T47D (cell line): ENCODE data around the gene PFKFB1.

Source experiments
- DNase-seq, 2 experiments: peaks; one replicate each; pipeline versions ENCODE4 v3.0.0 to v3.0.0-alpha.2; 2011 to 2012; ENCODE audit warnings: low read depth in 1 of 2, low spot score in 1 of 2
- JUND ChIP-seq: IDR thresholded peaks from 2 replicates; pipeline ENCODE4 v1.6.1; 2012; ENCODE audit warnings: low read depth
- in situ Hi-C: cut with HindIII; loops from 2 replicates; pipeline ENCODE4 v1.10.0; 2016; ENCODE audit warnings: low sequenced_read_pairs, low pct_unique_long_range_greater_than_20kb

PFKFB1 gene

GRCh38 chrX:54994099-54994498, at the start of gene PFKFB1:
Gene PFKFB1 (minus strand): TSS chrX:54994188. CDS start chrX:54994007, 181 bp downstream.
- DNase-seq: no peak
- TF ChIP-seq JUND: no peak
- in situ Hi-C loops: no loop called here

- no peak for DNase-seq
- no peak for TF ChIP-seq JUND
- in situ Hi-C loops: no loop called here
These were observed 47.5 kb upstream of the PFKFB1 start for GRCh38 chrX:55041514-55041913.

GRCh38 chrX:55039471-55039870, 45.5 kb upstream of the PFKFB1 start:
- TF ChIP-seq JUND: no peak
- in situ Hi-C loops: no loop called here
- DNase-seq: no peak

GRCh38 chrX:55033429-55033828, 39.4 kb upstream of the PFKFB1 start:
- no peak for DNase-seq
- in situ Hi-C loops: no loop called here
- no peak for TF ChIP-seq JUND

- in situ Hi-C loops: no loop called here
- no peak for TF ChIP-seq JUND
- no peak for DNase-seq
These were observed 36.5 kb upstream of the PFKFB1 start, which contains the start of gene ALAS2 for GRCh38 chrX:55030271-55031205. Gene ALAS2 (minus strand): TSS chrX:55030977. CDS start chrX:55026000, 4,977 bp downstream.

GRCh38 chrX:55029291-55029690, 35.3 kb upstream of the PFKFB1 start:
- no peak for DNase-seq
- in situ Hi-C loops: no loop called here
- TF ChIP-seq JUND: no peak

- no peak for DNase-seq
- in situ Hi-C loops: no loop called here
- TF ChIP-seq JUND: no peak
These were observed 34.6 kb upstream of the PFKFB1 start for GRCh38 chrX:55028611-55029010.

GRCh38 chrX:55028040-55028439, 34.1 kb upstream of the PFKFB1 start:
- no peak for DNase-seq
- no peak for TF ChIP-seq JUND
- in situ Hi-C loops: no loop called here

- DNase-seq: no peak
- in situ Hi-C loops: no loop called here
These were observed 32.9 kb upstream of the PFKFB1 start for GRCh38 chrX:55026840-55027239.

GRCh38 chrX:55026143-55026542, 32.2 kb upstream of the PFKFB1 start:
- no peak for TF ChIP-seq JUND
- DNase-seq: no peak
- in situ Hi-C loops: no loop called here

More at GRCh38 chrX:55026840-55027239, 32.9 kb upstream of the PFKFB1 start:
- TF ChIP-seq JUND: no peak

GRCh38 chrX:55014897-55015299, 20.9 kb upstream of the PFKFB1 start:
- in situ Hi-C loops: no loop called here
- no peak for TF ChIP-seq JUND
- no peak for DNase-seq

- in situ Hi-C loops: no loop called here
- TF ChIP-seq JUND: no peak
- no peak for DNase-seq
These were observed 17.3 kb upstream of the PFKFB1 start for GRCh38 chrX:55011294-55011693.

GRCh38 chrX:55008571-55009358, 14.8 kb upstream of the PFKFB1 start:
- peak in 1 of 2 experiments; percentile 42 for DNase-seq
- TF ChIP-seq JUND: no peak
- in situ Hi-C loops: no loop called here
